ENCODE data around the gene SLC16A9.

DNA sequence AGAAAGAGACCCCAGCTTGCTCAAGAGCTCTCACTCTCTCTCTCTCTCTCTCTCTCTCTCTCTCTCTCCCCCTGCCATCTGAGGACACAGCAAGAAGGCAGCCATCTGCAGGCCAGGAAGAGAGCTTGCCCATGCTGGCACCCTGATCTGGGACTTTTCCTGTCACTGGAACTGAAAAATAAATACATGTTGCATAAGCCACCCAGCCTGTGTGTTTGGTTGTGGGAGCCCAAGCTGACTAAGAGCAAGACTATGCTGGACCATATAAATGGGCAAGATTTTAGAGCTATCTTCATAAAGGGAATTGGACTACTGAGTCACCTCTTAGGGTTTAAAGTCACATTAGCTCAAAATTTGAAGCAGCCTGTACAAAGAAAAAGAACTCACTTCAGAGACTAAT is 98.6 kb downstream of the SLC16A9 start:
- TF ChIP-seq ARNTL (CRISPR knock-in tag; IDR thresholded peaks at IDR 0.05; ENCODE audit: borderline replicate concordance, low read depth) (no peak), ZFP30 (CRISPR knock-in tag; IDR thresholded peaks at IDR 0.05) (no peak), SNAI2 (CRISPR knock-in tag; IDR thresholded peaks at IDR 0.05) (no peak), ZFP3 (CRISPR knock-in tag; IDR thresholded peaks at IDR 0.05) (no peak), RARB (CRISPR knock-in tag; IDR thresholded peaks at IDR 0.05) (no peak), PPARA (CRISPR knock-in tag; IDR thresholded peaks at IDR 0.05; ENCODE audit: borderline replicate concordance) (no peak), TCF4 (CRISPR knock-in tag; IDR thresholded peaks at IDR 0.05; ENCODE audit: borderline replicate concordance) (no peak)
- TF ChIP-seq, protein P1, sequence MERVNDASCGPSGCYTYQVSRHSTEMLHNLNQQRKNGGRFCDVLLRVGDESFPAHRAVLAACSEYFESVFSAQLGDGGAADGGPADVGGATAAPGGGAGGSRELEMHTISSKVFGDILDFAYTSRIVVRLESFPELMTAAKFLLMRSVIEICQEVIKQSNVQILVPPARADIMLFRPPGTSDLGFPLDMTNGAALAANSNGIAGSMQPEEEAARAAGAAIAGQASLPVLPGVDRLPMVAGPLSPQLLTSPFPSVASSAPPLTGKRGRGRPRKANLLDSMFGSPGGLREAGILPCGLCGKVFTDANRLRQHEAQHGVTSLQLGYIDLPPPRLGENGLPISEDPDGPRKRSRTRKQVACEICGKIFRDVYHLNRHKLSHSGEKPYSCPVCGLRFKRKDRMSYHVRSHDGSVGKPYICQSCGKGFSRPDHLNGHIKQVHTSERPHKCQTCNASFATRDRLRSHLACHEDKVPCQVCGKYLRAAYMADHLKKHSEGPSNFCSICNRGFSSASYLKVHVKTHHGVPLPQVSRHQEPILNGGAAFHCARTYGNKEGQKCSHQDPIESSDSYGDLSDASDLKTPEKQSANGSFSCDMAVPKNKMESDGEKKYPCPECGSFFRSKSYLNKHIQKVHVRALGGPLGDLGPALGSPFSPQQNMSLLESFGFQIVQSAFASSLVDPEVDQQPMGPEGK (CRISPR knock-in tag; IDR thresholded peaks at IDR 0.05; ENCODE audit: borderline replicate concordance), result no peak
- TF ChIP-seq, protein P2, sequence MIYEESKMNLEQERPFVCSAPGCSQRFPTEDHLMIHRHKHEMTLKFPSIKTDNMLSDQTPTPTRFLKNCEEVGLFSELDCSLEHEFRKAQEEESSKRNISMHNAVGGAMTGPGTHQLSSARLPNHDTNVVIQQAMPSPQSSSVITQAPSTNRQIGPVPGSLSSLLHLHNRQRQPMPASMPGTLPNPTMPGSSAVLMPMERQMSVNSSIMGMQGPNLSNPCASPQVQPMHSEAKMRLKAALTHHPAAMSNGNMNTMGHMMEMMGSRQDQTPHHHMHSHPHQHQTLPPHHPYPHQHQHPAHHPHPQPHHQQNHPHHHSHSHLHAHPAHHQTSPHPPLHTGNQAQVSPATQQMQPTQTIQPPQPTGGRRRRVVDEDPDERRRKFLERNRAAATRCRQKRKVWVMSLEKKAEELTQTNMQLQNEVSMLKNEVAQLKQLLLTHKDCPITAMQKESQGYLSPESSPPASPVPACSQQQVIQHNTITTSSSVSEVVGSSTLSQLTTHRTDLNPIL (CRISPR knock-in tag; IDR thresholded peaks at IDR 0.05; ENCODE audit: low read depth), result no peak
